ENCODE data around the gene PPP1R1B.

PPP1R1B gene

GRCh38 chr17:39635614-39636176 lies 8.9 kb downstream of the PPP1R1B start:
- DNase-seq, result no peak

GRCh38 chr17:39636587-39636926 lies 9.8 kb downstream of the PPP1R1B start:
- no peak for DNase-seq

GRCh38 chr17:39636927-39637736 lies 10.4 kb downstream of the PPP1R1B start, which contains the start of gene STARD3:
STARD3 (plus strand) TSS chr17:39637144; CDS start chr17:39653532, 16,388 bp downstream.
- peak; percentile 92 for DNase-seq

- no peak for DNase-seq
These were observed 11.6 kb downstream of the PPP1R1B start for GRCh38 chr17:39638317-39638716.

GRCh38 chr17:39639043-39639442 lies 12.3 kb downstream of the PPP1R1B start:
- DNase-seq, result no peak

GRCh38 chr17:39639566-39640458 lies 13.1 kb downstream of the PPP1R1B start:
- no peak for DNase-seq

GRCh38 chr17:39640591-39641031 lies 13.9 kb downstream of the PPP1R1B start:
- DNase-seq, result no peak

GRCh38 chr17:39641097-39641496 lies 14.3 kb downstream of the PPP1R1B start:
- DNase-seq, result no peak

GRCh38 chr17:39641883-39642282 lies 15.1 kb downstream of the PPP1R1B start:
- DNase-seq, result no peak

- DNase-seq, result no peak
These were observed 15.7 kb downstream of the PPP1R1B start for GRCh38 chr17:39642291-39643074.

- no peak for DNase-seq
These were observed 16.5 kb downstream of the PPP1R1B start for GRCh38 chr17:39643271-39643670.

GRCh38 chr17:39647256-39647655 lies 20.5 kb downstream of the PPP1R1B start:
- no peak for DNase-seq

- no peak for DNase-seq
These were observed 22.0 kb downstream of the PPP1R1B start for GRCh38 chr17:39648616-39649366.

- no peak for DNase-seq
These were observed 23.4 kb downstream of the PPP1R1B start for GRCh38 chr17:39650121-39650579.

GRCh38 chr17:39651923-39652586 lies 25.3 kb downstream of the PPP1R1B start:
- no peak for DNase-seq

- no peak for DNase-seq
These were observed 26.0 kb downstream of the PPP1R1B start for GRCh38 chr17:39652587-39653315.

GRCh38 chr17:39653316-39653661 lies 26.5 kb downstream of the PPP1R1B start:
- DNase-seq, result no peak

GRCh38 chr17:39653662-39654331 lies 27.0 kb downstream of the PPP1R1B start:
- DNase-seq, result peak; percentile 79

GRCh38 chr17:39655105-39655504 lies 28.4 kb downstream of the PPP1R1B start:
- DNase-seq, result no peak

- no peak for DNase-seq
These were observed 31.6 kb downstream of the PPP1R1B start for GRCh38 chr17:39658346-39658745.

Measured in activated CD4-positive, alpha-beta T cell treated with anti-CD3 and anti-CD28 coated beads, Interleukin-2, amount 50 U/mL, for 16 hours (primary cell).